GM23338 (cell line): ENCODE measurements around the gene DYNLT2B. TPM values are rescaled to one million over a fixed set of nuclear protein-coding genes. Genes with fewer than 3 reads are reported as not detected.
A peak's percentile ranks its signal among the peaks of the same experiment; 100 is the strongest.

Source experiments
- ATAC-seq: fragments of 200-7000 bp; cut with Tn5 transposase; 3 replicates; pipeline ENCODE4 v1.9.1; 2020
- DNase-seq: peaks from one replicate; pipeline ENCODE4 v3.0.0-alpha.2; 2015; ENCODE audit warnings: low spot score
- H2AFZ ChIP-seq: fragments of 200-600 bp; sonication (generic); 2 replicates; pipeline ENCODE4 v1.8.0; 2016; ENCODE audit warnings: antibody characterized with exemption, mild to moderate bottlenecking, moderate library complexity
- H3F3A ChIP-seq: fragments of 200-600 bp; sonication (generic); replicated peaks from 2 replicates; pipeline ENCODE4 v1.8.0; 2017; ENCODE audit warnings: antibody characterized with exemption, mixed run types, low read depth
- H3K27ac ChIP-seq: fragments of 200-600 bp; sonication (generic); 2 replicates; pipeline ENCODE4 v1.6.1; 2016; ENCODE audit warnings: low read depth
- H3K27me3 ChIP-seq: fragments of 200-600 bp; sonication (generic); 2 replicates; pipeline ENCODE4 v1.8.0; 2016; ENCODE audit warnings: mild to moderate bottlenecking, mixed run types, moderate library complexity; ENCODE audit not compliant: insufficient read depth
- H3K36me3 ChIP-seq: fragments of 200-600 bp; sonication (generic); 2 replicates; pipeline ENCODE4 v1.8.0; 2016; ENCODE audit warnings: mild to moderate bottlenecking; ENCODE audit not compliant: insufficient read depth
- H3K4me1 ChIP-seq: fragments of 200-600 bp; sonication (generic); 2 replicates; pipeline ENCODE4 v1.8.0; 2016; ENCODE audit warnings: mild to moderate bottlenecking, moderate library complexity; ENCODE audit not compliant: insufficient read depth
- H3K4me2 ChIP-seq: fragments of 200-600 bp; sonication (generic); 2 replicates; pipeline ENCODE4 v1.7.1; 2017; ENCODE audit warnings: mixed run types
- H3K4me3 ChIP-seq: fragments of 200-600 bp; sonication (generic); 2 replicates; pipeline ENCODE4 v1.6.1; 2016; ENCODE audit warnings: mixed run types
- H3K79me2 ChIP-seq: fragments of 200-600 bp; sonication (generic); replicated peaks from 2 replicates; pipeline ENCODE4 v1.8.0; 2017; ENCODE audit warnings: mild to moderate bottlenecking; ENCODE audit not compliant: insufficient read depth
- H3K9me2 ChIP-seq: fragments of 200-600 bp; sonication (generic); 2 replicates; pipeline ENCODE4 v1.8.0; 2017; ENCODE audit not compliant: insufficient read depth
- H4K20me1 ChIP-seq: fragments of 200-600 bp; sonication (generic); replicated peaks from 2 replicates; pipeline ENCODE4 v1.8.0; 2017; ENCODE audit warnings: mild to moderate bottlenecking; ENCODE audit not compliant: insufficient read depth
- H3K27ac Mint-ChIP-seq: 2 replicates; pipeline ENCODE4 v1.8.0; 2020; ENCODE audit warnings: inconsistent platforms, mild to moderate bottlenecking, moderate library complexity, mixed read lengths
- H3K27me3 Mint-ChIP-seq: 3 replicates; pipeline ENCODE4 v1.8.0; 2022; ENCODE audit warnings: low read depth, mild to moderate bottlenecking, moderate library complexity, mixed read lengths, inconsistent platforms; ENCODE audit not compliant: insufficient read depth, poor library complexity
- H3K36me3 Mint-ChIP-seq: 3 replicates; pipeline ENCODE4 v1.8.0; 2021; ENCODE audit warnings: low read depth, mild to moderate bottlenecking, inconsistent platforms, moderate library complexity, mixed read lengths
- H3K4me1 Mint-ChIP-seq: 3 replicates; pipeline ENCODE4 v1.8.0; 2020; ENCODE audit warnings: mild to moderate bottlenecking, inconsistent platforms, mixed read lengths
- H3K4me3 Mint-ChIP-seq: 3 replicates; pipeline ENCODE4 v1.8.0; 2021; ENCODE audit warnings: moderate library complexity, mild to moderate bottlenecking, inconsistent platforms, mixed read lengths
- H3K9me3 Mint-ChIP-seq: 3 replicates; pipeline ENCODE4 v1.8.0; 2020; ENCODE audit warnings: moderate library complexity, mild to moderate bottlenecking, inconsistent platforms, mixed read lengths
- CREB1 ChIP-seq: fragments of 250-450 bp; sonication (Bioruptor Pico); IDR thresholded peaks from 2 replicates; pipeline ENCODE4 v1.5.0; 2020; ENCODE audit warnings: low read depth, mild to moderate bottlenecking, moderate library complexity
- CTCF ChIP-seq, 2 experiments: fragments of 200-600 bp in 1 of 2; sonication (generic) in 1 of 2; conservative IDR thresholded peaks; 2 replicates each; pipeline versions ENCODE4 v1.5.1 to v1.6.1; 2016 to 2017; ENCODE audit warnings: antibody characterized with exemption in 2 of 2, low read depth in 2 of 2, mild to moderate bottlenecking in 2 of 2, moderate library complexity in 1 of 2
- EZH2 ChIP-seq: fragments of 200-600 bp; sonication (generic); IDR thresholded peaks from one replicate; pipeline ENCODE4 v1.8.0; 2017; ENCODE audit warnings: antibody characterized with exemption, mild to moderate bottlenecking, low read depth; ENCODE audit not compliant: unreplicated experiment
- EZH2phosphoT487 ChIP-seq: fragments of 200-600 bp; sonication (generic); IDR thresholded peaks from one replicate; pipeline ENCODE4 v1.8.1; 2018; ENCODE audit warnings: antibody characterized with exemption; ENCODE audit not compliant: unreplicated experiment
- JUNB ChIP-seq: IDR thresholded peaks from one replicate; pipeline ENCODE4 v1.6.1; 2016; ENCODE audit warnings: antibody characterized with exemption; ENCODE audit not compliant: unreplicated experiment
- NANOG ChIP-seq: IDR thresholded peaks from 2 replicates; pipeline ENCODE4 v1.6.1; 2016; ENCODE audit warnings: antibody characterized with exemption, borderline replicate concordance
- STAT1 ChIP-seq: IDR thresholded peaks from one replicate; pipeline ENCODE4 v1.6.1; 2016; ENCODE audit warnings: antibody characterized with exemption; ENCODE audit not compliant: unreplicated experiment
- ZNF114 ChIP-seq: fragments of 250-450 bp; sonication (Bioruptor Pico); IDR thresholded peaks from 2 replicates; pipeline ENCODE4 v1.5.0; 2020; ENCODE audit warnings: mild to moderate bottlenecking, moderate library complexity
- ZNF462 ChIP-seq: fragments of 250-450 bp; sonication (Bioruptor Pico); IDR thresholded peaks from 2 replicates; pipeline ENCODE4 v1.5.0; 2020; ENCODE audit warnings: mild to moderate bottlenecking, moderate library complexity
- polyA plus RNA-seq: library from polyadenylated mRNA; unstranded; fragments of >200 nt; fragmentation: Nextera tagmentation; extraction: Ambion mirVana; gene quantifications from 2 replicates; pipeline ENCODE4 v1.2.1, GENCODE V29; 2016
- total RNA-seq: library from RNA; depleted of rRNA; stranded (reverse); fragments of >200 nt; shearing (Covaris generic); gene quantifications from 2 replicates; pipeline ENCODE4 v1.2.3, GENCODE V29; 2014
- TF ChIP-seq, protein P1 (sequence below): IDR thresholded peaks from one replicate; pipeline ENCODE4 v1.6.1; 2018; ENCODE audit warnings: antibody characterized with exemption; ENCODE audit not compliant: unreplicated experiment

DYNLT2B gene
- total and polyA plus RNA-seq, 2 experiments from 2014 or later = 11.3 to 42.7 TPM

GRCh38 chr3:196268284-196269163 is 49.5 kb downstream of the DYNLT2B start:
- ATAC-seq (peak; percentile 86), DNase-seq (peak; percentile 48)
- Histone ChIP-seq H3K4me1 (no peaks in the 10 kb centered on the region), H3K27ac (peak overlapping the region; percentile 70; the same call in 1 of the 2 replicates), H3K9me2 (no peaks in the 10 kb centered on the region), H3F3A (no peaks in the 10 kb centered on the region), H3K4me3 (no peak overlapping the region), H3K27me3 (no peaks in the 10 kb centered on the region), H3K79me2 (peaks cover 8% of the 10 kb centered on the region), H2AFZ (no peak overlapping the region), H4K20me1 (no peaks in the 10 kb centered on the region), H3K4me2 (no peak overlapping the region), H3K36me3 (peaks cover 3% of the 10 kb centered on the region)
- no peaks in the 10 kb centered on the region for H3K27me3 Mint-ChIP-seq
- peaks cover 58% of the 10 kb centered on the region for H3K36me3 Mint-ChIP-seq
- no peak overlapping the region for H3K4me3 Mint-ChIP-seq
- no peak for TF ChIP-seq EZH2phosphoT487
- no peak for TF ChIP-seq JUNB
- no peak for TF ChIP-seq NANOG
- TF ChIP-seq CREB1 = no peak
- TF ChIP-seq, protein P1, sequence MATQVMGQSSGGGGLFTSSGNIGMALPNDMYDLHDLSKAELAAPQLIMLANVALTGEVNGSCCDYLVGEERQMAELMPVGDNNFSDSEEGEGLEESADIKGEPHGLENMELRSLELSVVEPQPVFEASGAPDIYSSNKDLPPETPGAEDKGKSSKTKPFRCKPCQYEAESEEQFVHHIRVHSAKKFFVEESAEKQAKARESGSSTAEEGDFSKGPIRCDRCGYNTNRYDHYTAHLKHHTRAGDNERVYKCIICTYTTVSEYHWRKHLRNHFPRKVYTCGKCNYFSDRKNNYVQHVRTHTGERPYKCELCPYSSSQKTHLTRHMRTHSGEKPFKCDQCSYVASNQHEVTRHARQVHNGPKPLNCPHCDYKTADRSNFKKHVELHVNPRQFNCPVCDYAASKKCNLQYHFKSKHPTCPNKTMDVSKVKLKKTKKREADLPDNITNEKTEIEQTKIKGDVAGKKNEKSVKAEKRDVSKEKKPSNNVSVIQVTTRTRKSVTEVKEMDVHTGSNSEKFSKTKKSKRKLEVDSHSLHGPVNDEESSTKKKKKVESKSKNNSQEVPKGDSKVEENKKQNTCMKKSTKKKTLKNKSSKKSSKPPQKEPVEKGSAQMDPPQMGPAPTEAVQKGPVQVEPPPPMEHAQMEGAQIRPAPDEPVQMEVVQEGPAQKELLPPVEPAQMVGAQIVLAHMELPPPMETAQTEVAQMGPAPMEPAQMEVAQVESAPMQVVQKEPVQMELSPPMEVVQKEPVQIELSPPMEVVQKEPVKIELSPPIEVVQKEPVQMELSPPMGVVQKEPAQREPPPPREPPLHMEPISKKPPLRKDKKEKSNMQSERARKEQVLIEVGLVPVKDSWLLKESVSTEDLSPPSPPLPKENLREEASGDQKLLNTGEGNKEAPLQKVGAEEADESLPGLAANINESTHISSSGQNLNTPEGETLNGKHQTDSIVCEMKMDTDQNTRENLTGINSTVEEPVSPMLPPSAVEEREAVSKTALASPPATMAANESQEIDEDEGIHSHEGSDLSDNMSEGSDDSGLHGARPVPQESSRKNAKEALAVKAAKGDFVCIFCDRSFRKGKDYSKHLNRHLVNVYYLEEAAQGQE = no peak
- TF ChIP-seq CTCF (conservative IDR thresholded peaks at IDR 0.05; ENCODE audit: low read depth in 2 of 2) = no peak
- no peak for TF ChIP-seq ZNF462
- TF ChIP-seq EZH2 = no peak
- no peak for TF ChIP-seq ZNF114 (CRISPR knock-in tag)
- no peak for TF ChIP-seq STAT1
- peaks cover 6% of the 10 kb centered on the region; the same call in 2 of the 3 replicates for H3K4me1 Mint-ChIP-seq
- H3K9me3 Mint-ChIP-seq = peaks cover 10% of the 10 kb centered on the region
- H3K27ac Mint-ChIP-seq = peak overlapping the region; percentile 97
